ENCODE data around the gene LHCGR.
"Not testable (repeated sequence)": the region's sequence is repeated elsewhere in the genome, so short reads cannot be mapped to it uniquely, and the experiment has no call there.

LHCGR gene

DNA sequence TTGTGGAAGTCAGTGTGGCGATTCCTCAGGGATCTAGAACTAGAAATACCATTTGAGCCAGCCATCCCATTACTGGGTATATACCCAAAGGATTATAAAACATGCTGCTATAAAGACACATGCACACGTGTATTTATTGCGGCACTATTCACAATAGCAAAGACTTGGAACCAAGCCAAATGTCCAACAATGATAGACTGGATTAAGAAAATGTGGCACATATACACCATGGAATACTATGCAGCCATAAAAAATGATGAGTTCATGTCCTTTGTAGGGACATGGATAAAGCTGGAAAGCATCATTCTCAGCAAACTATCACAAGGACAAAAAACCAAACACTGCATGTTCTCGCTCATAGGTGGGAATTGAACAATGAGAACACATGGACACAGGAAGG, 16.3 kb downstream of the LHCGR start:
- DNase-seq: not testable (repeated sequence)

- DNase-seq: no peak
Observed at GRCh38 chr2:48738806-48739205, 16.7 kb downstream of the LHCGR start.

DNA sequence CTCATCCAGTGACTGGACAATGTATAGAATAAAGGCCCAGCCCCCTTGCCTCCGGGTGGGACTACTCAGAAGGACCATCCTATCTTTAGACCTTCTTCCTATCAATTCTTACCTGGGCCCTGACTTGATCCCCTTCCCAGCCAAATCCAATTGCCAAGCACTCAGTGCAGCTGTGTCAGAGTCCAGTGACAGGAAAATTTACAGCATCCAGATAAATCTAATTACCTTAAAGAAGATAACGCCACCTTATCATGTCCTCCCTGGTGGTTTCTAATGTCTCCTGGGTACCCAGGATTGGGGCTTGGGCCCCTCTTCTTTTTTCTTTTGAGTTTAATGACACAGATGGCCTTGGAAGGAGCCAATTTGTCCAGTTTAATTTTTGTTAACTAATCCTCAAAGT, 19.3 kb downstream of the LHCGR start:
- no peak for DNase-seq

DNA sequence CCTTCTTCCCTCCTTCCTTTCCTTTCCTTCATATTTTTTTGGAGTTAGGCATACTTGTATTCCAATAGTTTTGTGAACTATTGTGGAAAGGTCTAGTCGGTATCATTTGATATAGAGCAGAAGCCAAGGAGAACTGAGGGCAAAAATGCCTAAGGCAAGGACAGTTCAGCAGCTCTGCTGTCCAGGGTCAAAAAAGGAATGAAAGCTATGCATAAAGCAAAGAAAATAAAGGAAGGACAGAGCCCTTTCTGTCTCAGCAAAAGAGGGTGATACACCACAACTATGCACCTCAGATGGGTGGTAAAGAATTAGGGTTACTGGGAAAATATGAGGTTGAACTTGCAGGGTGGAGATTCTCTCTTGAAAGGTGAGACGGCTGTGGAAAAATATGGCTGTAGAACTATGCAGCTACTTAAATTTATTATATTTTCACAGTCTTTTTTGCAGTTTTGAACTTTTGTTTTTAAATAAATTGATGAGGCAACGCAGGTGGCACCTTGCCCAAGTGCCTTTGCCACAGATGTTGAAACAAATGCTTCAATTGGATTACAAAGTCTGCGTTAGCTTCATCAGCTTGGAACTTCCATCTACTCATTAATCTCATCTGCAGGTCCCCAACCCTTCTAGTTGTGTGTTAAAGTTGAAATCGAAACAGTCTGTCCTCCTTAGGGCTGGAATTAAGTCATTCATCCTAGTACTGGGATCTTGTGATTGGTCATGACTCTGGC, 20.8 kb downstream of the LHCGR start:
- DNase-seq: no peak

- no peak for DNase-seq
Observed at GRCh38 chr2:48733067-48733503, 22.4 kb downstream of the LHCGR start.

GRCh38 chr2:48728840-48729239, 26.7 kb downstream of the LHCGR start:
- no peak for DNase-seq

DNA sequence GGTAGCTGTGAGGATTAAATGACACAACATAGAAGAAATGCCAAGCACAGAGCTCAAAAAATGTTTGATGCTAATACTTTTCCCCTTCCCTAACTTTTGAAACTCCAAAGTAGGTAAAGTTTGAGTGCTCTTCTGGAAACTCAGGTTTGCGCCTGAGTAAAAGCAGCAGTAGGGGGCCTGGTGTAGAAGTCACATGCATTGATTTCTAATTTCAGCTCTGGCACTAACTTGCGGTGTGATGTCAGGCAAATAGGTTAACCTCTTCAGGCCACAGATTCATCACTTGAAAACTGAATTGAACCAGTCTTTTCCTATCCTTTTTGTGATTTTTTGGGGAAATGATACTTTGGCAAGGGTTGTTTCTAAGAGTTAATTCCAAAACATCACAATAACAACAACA, 27.2 kb downstream of the LHCGR start:
- DNase-seq: no peak

DNA sequence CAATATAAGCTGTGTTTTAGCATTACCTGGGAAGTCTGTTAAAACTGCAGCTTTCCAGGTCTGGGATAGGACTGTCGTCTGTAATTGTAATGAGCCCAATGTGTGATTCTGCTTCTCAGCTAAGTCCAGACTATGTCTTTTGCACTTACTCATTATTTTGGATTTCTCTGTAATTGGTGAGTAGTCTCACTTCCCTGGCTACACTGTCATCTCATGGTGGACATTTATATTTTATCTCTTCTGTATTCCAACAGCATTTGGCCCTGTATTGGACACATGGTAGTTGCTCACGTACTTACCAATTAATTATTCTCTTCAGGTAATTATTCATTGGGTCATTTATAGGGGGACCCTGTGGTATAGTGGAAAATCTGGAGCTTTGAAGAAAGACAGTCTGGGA, 28.0 kb downstream of the LHCGR start:
- DNase-seq: no peak

DNA sequence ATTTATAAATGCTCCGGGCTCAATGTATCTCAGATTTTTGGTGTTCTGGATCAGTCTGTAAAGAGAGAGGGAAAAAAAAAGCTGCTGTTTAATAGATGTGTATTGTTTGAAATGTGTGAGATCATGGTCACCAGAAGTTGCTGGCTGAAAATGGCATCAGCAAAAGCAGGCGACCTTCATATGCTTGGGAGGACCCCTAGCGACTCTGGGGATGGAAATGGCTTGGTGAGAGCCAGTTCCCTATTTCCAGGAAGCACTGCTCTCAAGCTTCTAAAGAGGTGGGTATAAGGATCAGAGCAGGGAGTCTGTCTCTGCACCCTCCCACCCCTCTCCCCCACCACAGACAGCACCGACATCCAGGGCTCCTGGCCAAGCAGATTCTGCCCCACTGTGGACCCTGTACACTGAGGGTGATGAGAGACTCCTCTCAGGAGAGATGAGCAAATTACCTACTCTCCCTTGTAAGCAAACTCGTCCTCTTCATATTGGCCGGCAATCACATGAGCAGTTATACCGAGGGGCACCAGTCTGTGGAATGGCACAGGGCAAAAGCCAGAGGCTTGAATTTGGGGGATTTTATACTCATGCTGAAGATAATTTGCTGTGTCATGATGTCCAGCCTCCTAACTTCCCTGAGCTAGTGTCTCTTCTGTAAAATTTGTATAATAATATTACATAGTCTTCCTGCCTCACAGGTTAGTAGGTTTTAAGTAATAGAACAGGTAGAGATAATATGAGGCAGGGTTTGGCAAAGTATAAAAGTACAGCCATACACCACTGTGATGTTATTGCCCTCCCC, 29.6 kb downstream of the LHCGR start:
- DNase-seq: no peak

DNA sequence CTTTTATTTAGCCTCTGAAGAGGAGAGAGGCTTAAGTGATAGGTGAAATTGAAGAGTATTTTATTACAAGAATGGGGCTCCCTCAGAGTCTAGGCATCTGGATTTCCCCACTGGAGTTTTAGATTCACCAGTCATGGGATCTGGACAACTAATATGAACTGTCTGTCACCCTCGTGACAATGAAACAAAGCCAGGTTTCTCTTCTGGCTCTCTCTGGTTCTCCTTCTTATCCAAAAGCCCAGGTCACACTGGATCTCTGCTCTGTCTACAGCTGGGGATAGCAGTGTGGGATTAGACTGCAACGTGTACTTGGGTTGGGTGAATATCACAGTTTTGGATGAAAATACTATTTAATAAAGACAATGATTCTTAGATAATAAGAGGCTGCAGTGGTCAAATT, 31.2 kb downstream of the LHCGR start:
- no peak for DNase-seq

DNA sequence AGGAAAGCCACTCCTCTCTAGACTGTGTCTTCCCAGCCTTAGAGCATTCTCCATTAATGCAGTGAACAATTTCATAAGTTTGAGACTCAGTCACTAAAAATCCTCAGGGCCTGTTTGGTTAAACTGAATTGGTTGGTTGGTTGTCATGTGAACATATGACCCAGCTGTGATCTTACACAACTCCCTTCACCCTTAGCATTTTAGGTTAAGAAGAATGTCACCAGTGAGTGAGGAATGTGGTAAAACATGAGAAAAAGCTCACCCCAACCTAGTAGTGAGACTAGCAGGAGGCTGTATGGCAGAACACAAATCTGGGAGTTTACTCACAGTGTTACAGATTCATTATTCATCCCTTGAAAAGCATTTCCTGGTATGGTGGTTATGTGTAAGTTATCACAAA, 32.4 kb downstream of the LHCGR start:
- DNase-seq: no peak

DNA sequence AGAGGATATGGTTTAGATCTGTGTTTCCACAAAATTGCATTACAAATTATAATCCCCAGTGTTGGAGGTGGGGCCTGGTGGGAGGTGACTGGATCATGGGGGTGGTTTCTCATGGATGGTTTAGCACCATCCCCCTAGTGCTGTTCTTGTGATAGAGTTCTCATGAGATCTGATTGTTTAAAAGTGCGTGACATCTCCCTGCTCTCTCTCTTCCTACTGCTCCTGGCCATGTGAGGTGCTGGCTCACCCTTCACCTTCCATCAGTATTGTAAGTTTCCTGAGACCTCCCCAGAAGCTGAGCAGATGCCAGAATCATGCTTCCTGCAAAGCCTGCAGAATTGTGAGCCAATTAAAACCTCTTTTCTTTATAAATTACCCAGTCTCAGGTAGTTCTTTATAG, 33.1 kb downstream of the LHCGR start:
- no peak for DNase-seq

DNA sequence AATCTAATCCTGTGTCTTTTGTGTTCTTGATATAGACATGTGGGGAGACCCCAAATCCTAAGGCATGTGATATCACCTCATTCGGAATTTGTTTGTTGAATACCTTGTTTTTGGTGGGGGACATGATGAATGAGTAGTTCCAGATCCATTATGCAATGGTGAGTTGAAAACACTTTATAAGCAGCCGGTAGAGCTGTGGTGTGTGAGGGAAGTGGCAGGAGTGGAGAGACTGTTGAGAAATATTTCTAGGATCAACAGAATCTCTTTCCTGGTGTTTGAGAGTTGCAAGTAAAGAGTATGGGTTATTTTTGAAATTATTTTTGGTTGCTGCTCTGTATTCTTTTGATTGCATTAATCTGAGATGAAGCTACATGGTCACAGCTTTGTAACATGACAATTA, 34.4 kb downstream of the LHCGR start:
- no peak for DNase-seq

DNA sequence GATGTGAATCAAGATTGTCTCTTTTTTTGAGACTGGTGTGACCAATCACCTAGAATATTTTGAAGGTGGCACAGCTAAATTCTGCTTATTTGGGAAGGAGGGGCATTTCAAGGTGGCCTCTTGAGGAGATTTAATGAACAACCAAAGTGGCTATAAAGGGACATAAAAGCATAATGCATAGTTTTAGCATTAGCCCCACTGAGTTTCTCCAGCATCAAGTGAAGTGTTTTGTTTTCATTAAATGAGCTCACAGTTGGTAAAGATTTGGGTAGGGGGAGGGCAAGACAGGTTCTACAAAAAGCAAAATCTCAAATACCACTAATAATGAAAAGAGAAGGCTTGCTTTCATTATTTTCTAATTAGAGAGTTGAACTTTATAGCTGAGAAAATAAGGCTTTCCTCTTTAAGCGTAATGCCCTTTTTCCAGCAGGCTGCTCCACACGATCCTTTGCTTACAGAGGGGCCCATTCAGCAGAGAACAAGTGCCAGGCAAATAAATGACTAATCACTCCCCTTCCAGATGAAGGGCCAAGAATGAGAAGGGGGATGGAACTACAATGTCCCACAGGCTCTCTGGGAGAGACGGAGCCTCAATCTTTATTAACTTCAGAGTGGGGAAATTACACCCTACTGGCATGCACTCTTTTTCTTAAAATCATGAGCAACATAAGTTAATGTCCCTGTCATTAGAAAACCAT, 35.9 kb downstream of the LHCGR start:
- no peak for DNase-seq

DNA sequence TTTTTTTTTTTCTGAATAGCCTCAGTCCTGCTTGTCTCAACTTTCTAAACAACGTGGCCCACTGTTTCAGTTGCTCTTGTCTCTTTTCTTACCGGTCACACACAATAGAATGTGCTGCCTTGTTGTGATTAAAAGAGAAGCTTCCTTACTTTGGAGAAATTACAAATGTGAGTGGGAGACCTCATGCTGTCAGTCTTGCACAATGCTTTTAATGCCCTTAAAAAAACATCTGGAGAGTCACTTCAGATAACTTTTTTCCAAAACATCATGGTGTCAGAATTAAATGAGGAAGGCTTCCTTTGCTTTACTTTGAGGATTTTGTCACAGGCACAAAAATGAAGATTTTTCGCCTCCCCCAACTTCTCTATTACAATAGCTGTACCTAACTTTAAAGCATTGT, 37.7 kb downstream of the LHCGR start:
- no peak for DNase-seq

GRCh38 chr2:48715956-48716355, 39.6 kb downstream of the LHCGR start:
- no peak for DNase-seq

GRCh38 chr2:48715042-48715899, 40.3 kb downstream of the LHCGR start:
- no peak for DNase-seq

GRCh38 chr2:48714245-48714644, 41.3 kb downstream of the LHCGR start:
- DNase-seq: no peak

DNA sequence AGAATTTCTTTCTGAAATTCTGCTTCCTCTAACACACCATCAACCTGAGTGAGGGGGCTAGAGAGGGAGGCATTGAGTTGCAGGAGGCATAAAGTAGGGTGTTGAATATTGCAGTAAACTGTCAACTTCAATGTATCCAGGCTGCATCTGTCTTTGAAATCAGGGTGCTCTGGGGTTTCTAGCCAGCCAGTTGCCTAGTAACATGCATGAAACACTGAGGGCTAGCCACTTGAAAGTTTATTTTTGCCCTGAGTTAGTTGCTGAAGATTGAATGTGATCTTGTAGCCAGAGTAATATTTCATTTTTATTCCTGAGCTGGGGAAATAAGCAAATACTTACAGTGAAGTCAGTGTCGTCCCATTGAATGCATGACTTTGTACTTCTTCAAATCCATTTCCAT, 41.9 kb downstream of the LHCGR start:
- DNase-seq: no peak

GRCh38 chr2:48712151-48712550, 43.4 kb downstream of the LHCGR start:
- no peak for DNase-seq

DNA sequence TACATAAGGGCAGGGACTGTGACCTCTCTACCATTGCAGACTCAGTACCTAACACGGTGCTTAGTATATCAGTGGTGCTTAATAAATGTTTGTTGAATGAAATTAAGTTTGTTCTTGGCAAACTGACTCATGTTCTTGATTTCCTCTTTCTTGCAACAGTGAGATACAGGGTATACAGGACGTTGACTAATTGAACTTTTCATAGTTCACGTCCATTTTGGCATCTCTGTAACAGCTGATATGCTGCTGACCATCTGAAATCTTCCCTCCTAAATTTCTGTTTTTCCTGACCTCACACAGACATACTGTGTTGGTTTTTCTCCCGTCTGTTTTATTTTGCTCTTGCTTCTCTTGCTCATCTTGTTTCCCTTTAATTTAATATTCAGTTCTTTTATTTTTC, 44.2 kb downstream of the LHCGR start:
- DNase-seq: no peak

DNA sequence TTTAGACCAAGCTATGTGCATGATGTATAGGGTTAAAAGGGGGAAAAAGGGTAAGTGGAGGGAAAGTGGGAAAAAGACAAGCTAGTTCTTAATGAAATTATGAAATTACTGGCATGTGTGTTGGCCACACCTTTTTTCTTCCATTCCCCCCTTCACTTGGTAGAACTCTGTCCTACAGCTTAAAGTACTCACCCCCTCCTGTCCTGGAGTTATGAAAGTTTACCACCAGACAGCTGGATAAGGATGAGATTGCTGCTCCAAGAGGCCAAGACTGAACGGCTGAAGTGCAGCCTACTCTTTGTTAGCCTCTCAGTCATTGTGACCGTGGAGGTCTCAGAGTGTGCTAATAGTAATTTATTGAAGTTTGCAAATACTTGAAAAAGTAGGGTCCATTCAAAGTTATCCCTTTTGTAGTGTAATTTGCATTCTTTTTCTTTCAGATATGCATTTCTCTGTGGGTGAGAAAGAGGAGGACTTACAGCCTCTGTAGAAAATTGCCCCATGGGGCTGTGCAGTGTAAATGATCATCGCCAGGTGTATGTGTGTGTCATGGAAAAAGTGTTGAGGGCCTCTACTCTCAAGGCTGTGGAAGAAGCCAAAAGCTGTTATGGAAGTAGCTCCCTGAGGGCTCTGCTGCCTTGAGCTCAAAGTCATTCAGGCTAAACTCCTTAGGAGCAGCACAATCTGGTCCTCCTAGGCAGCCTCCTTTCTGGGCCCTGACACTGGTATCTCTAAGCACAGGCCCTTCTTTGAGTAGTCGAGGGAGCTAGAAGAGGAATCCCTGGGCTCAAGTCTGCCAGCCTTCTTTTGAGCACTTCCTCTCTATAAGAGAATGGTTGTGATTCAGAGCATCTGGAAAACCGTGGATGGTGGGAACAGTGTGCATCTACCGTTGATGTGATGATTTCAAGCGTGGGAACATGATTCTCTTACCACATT, 46.2 kb downstream of the LHCGR start:
- no peak for DNase-seq

Measured in NCI-H1930 (cell line).